HG03064 (cell line): ENCODE measurements around the gene NCOA1.

Experiments used
- ATAC-seq: cut with Tn5 transposase; IDR thresholded peaks from one replicate; pipeline ENCODE4 v1.9.1; 2021; ENCODE audit warnings: low read depth; ENCODE audit not compliant: unreplicated experiment

Gene NCOA1

GRCh38 chr2:24501813-24502212, 10.8 kb downstream of the NCOA1 start:
- no peak for ATAC-seq

GRCh38 chr2:24505534-24506275, 14.7 kb downstream of the NCOA1 start:
- no peak for ATAC-seq

GRCh38 chr2:24507549-24507948, 16.5 kb downstream of the NCOA1 start:
- ATAC-seq = no peak

GRCh38 chr2:24508878-24509277, 17.8 kb downstream of the NCOA1 start:
- peak; percentile 2 for ATAC-seq

- peak; percentile 73 for ATAC-seq
Measured at GRCh38 chr2:24509425-24509824, 18.4 kb downstream of the NCOA1 start.

- peak; percentile 44 for ATAC-seq
Measured at GRCh38 chr2:24509840-24510239, 18.8 kb downstream of the NCOA1 start.

GRCh38 chr2:24510771-24511170, 19.7 kb downstream of the NCOA1 start:
- ATAC-seq = no peak

- no peak for ATAC-seq
Measured at GRCh38 chr2:24511198-24511597, 20.1 kb downstream of the NCOA1 start.

- no peak for ATAC-seq
Measured at GRCh38 chr2:24511894-24512293, 20.8 kb downstream of the NCOA1 start.

- no peak for ATAC-seq
Measured at GRCh38 chr2:24512404-24512803, 21.4 kb downstream of the NCOA1 start.

GRCh38 chr2:24512831-24513230, 21.8 kb downstream of the NCOA1 start:
- ATAC-seq = no peak

- ATAC-seq = no peak
Measured at GRCh38 chr2:24513281-24514071, 22.4 kb downstream of the NCOA1 start.

- no peak for ATAC-seq
Measured at GRCh38 chr2:24514820-24515219, 23.8 kb downstream of the NCOA1 start.

GRCh38 chr2:24515335-24515734, 24.3 kb downstream of the NCOA1 start:
- ATAC-seq = no peak

- no peak for ATAC-seq
Measured at GRCh38 chr2:24515831-24516230, 24.8 kb downstream of the NCOA1 start.

GRCh38 chr2:24517247-24517646, 26.2 kb downstream of the NCOA1 start:
- ATAC-seq = no peak

GRCh38 chr2:24520175-24520574, 29.1 kb downstream of the NCOA1 start:
- no peak for ATAC-seq

GRCh38 chr2:24521162-24521857, 30.3 kb downstream of the NCOA1 start:
- no peak for ATAC-seq

GRCh38 chr2:24521975-24522639, 31.1 kb downstream of the NCOA1 start:
- no peak for ATAC-seq

- ATAC-seq = no peak
Measured at GRCh38 chr2:24527536-24527935, 36.5 kb downstream of the NCOA1 start.

GRCh38 chr2:24530796-24531195, 39.7 kb downstream of the NCOA1 start:
- no peak for ATAC-seq
